GM23338 (cell line): Measurements from ENCODE around the gene MAP1B. TPM values are rescaled to one million over a fixed set of nuclear protein-coding genes. Genes with fewer than 3 reads are reported as not detected.

Experiments used
- ATAC-seq: fragments of 200-7000 bp; cut with Tn5 transposase; 3 replicates; pipeline ENCODE4 v1.9.1; 2020
- DNase-seq: peaks from one replicate; pipeline ENCODE4 v3.0.0-alpha.2; 2015; ENCODE audit warnings: low spot score
- H2AFZ ChIP-seq: fragments of 200-600 bp; sonication (generic); 2 replicates; pipeline ENCODE4 v1.8.0; 2016; ENCODE audit warnings: antibody characterized with exemption, mild to moderate bottlenecking, moderate library complexity
- H3F3A ChIP-seq: fragments of 200-600 bp; sonication (generic); replicated peaks from 2 replicates; pipeline ENCODE4 v1.8.0; 2017; ENCODE audit warnings: antibody characterized with exemption, mixed run types, low read depth
- H3K27ac ChIP-seq: fragments of 200-600 bp; sonication (generic); 2 replicates; pipeline ENCODE4 v1.6.1; 2016; ENCODE audit warnings: low read depth
- H3K27me3 ChIP-seq: fragments of 200-600 bp; sonication (generic); 2 replicates; pipeline ENCODE4 v1.8.0; 2016; ENCODE audit warnings: mild to moderate bottlenecking, mixed run types, moderate library complexity; ENCODE audit not compliant: insufficient read depth
- H3K36me3 ChIP-seq: fragments of 200-600 bp; sonication (generic); 2 replicates; pipeline ENCODE4 v1.8.0; 2016; ENCODE audit warnings: mild to moderate bottlenecking; ENCODE audit not compliant: insufficient read depth
- H3K4me1 ChIP-seq: fragments of 200-600 bp; sonication (generic); 2 replicates; pipeline ENCODE4 v1.8.0; 2016; ENCODE audit warnings: mild to moderate bottlenecking, moderate library complexity; ENCODE audit not compliant: insufficient read depth
- H3K4me2 ChIP-seq: fragments of 200-600 bp; sonication (generic); 2 replicates; pipeline ENCODE4 v1.7.1; 2017; ENCODE audit warnings: mixed run types
- H3K4me3 ChIP-seq: fragments of 200-600 bp; sonication (generic); 2 replicates; pipeline ENCODE4 v1.6.1; 2016; ENCODE audit warnings: mixed run types
- H3K79me2 ChIP-seq: fragments of 200-600 bp; sonication (generic); replicated peaks from 2 replicates; pipeline ENCODE4 v1.8.0; 2017; ENCODE audit warnings: mild to moderate bottlenecking; ENCODE audit not compliant: insufficient read depth
- H3K9me2 ChIP-seq: fragments of 200-600 bp; sonication (generic); 2 replicates; pipeline ENCODE4 v1.8.0; 2017; ENCODE audit not compliant: insufficient read depth
- H4K20me1 ChIP-seq: fragments of 200-600 bp; sonication (generic); replicated peaks from 2 replicates; pipeline ENCODE4 v1.8.0; 2017; ENCODE audit warnings: mild to moderate bottlenecking; ENCODE audit not compliant: insufficient read depth
- H3K27ac Mint-ChIP-seq: 2 replicates; pipeline ENCODE4 v1.8.0; 2020; ENCODE audit warnings: inconsistent platforms, mild to moderate bottlenecking, moderate library complexity, mixed read lengths
- H3K27me3 Mint-ChIP-seq: 3 replicates; pipeline ENCODE4 v1.8.0; 2022; ENCODE audit warnings: low read depth, mild to moderate bottlenecking, moderate library complexity, mixed read lengths, inconsistent platforms; ENCODE audit not compliant: insufficient read depth, poor library complexity
- H3K36me3 Mint-ChIP-seq: 3 replicates; pipeline ENCODE4 v1.8.0; 2021; ENCODE audit warnings: low read depth, mild to moderate bottlenecking, inconsistent platforms, moderate library complexity, mixed read lengths
- H3K4me1 Mint-ChIP-seq: 3 replicates; pipeline ENCODE4 v1.8.0; 2020; ENCODE audit warnings: mild to moderate bottlenecking, inconsistent platforms, mixed read lengths
- H3K4me3 Mint-ChIP-seq: 3 replicates; pipeline ENCODE4 v1.8.0; 2021; ENCODE audit warnings: moderate library complexity, mild to moderate bottlenecking, inconsistent platforms, mixed read lengths
- H3K9me3 Mint-ChIP-seq: 3 replicates; pipeline ENCODE4 v1.8.0; 2020; ENCODE audit warnings: moderate library complexity, mild to moderate bottlenecking, inconsistent platforms, mixed read lengths
- CREB1 ChIP-seq: fragments of 250-450 bp; sonication (Bioruptor Pico); IDR thresholded peaks from 2 replicates; pipeline ENCODE4 v1.5.0; 2020; ENCODE audit warnings: low read depth, mild to moderate bottlenecking, moderate library complexity
- EZH2 ChIP-seq: fragments of 200-600 bp; sonication (generic); IDR thresholded peaks from one replicate; pipeline ENCODE4 v1.8.0; 2017; ENCODE audit warnings: antibody characterized with exemption, mild to moderate bottlenecking, low read depth; ENCODE audit not compliant: unreplicated experiment
- EZH2phosphoT487 ChIP-seq: fragments of 200-600 bp; sonication (generic); IDR thresholded peaks from one replicate; pipeline ENCODE4 v1.8.1; 2018; ENCODE audit warnings: antibody characterized with exemption; ENCODE audit not compliant: unreplicated experiment
- JUNB ChIP-seq: IDR thresholded peaks from one replicate; pipeline ENCODE4 v1.6.1; 2016; ENCODE audit warnings: antibody characterized with exemption; ENCODE audit not compliant: unreplicated experiment
- NANOG ChIP-seq: IDR thresholded peaks from 2 replicates; pipeline ENCODE4 v1.6.1; 2016; ENCODE audit warnings: antibody characterized with exemption, borderline replicate concordance
- POLR2AphosphoS5 ChIP-seq: IDR thresholded peaks from 2 replicates; pipeline ENCODE4 v1.6.1; 2016; ENCODE audit warnings: antibody characterized with exemption, low read depth
- STAT1 ChIP-seq: IDR thresholded peaks from one replicate; pipeline ENCODE4 v1.6.1; 2016; ENCODE audit warnings: antibody characterized with exemption; ENCODE audit not compliant: unreplicated experiment
- ZNF114 ChIP-seq: fragments of 250-450 bp; sonication (Bioruptor Pico); IDR thresholded peaks from 2 replicates; pipeline ENCODE4 v1.5.0; 2020; ENCODE audit warnings: mild to moderate bottlenecking, moderate library complexity
- ZNF331 ChIP-seq: fragments of 250-450 bp; sonication (Bioruptor Pico); IDR thresholded peaks from 2 replicates; pipeline ENCODE4 v1.5.0; 2020; ENCODE audit warnings: low read depth, mild to moderate bottlenecking, moderate library complexity
- ZNF462 ChIP-seq: fragments of 250-450 bp; sonication (Bioruptor Pico); IDR thresholded peaks from 2 replicates; pipeline ENCODE4 v1.5.0; 2020; ENCODE audit warnings: mild to moderate bottlenecking, moderate library complexity
- polyA plus RNA-seq: library from polyadenylated mRNA; unstranded; fragments of >200 nt; fragmentation: Nextera tagmentation; extraction: Ambion mirVana; gene quantifications from 2 replicates; pipeline ENCODE4 v1.2.1, GENCODE V29; 2016
- total RNA-seq: library from RNA; depleted of rRNA; stranded (reverse); fragments of >200 nt; shearing (Covaris generic); gene quantifications from 2 replicates; pipeline ENCODE4 v1.2.3, GENCODE V29; 2014
- TF ChIP-seq, protein P1 (sequence below), 2 experiments: fragments of 200-600 bp in 1 of 2; sonication (generic) in 1 of 2; conservative IDR thresholded peaks; 2 replicates each; pipeline versions ENCODE4 v1.5.1 to v1.6.1; 2016 to 2017; ENCODE audit warnings: antibody characterized with exemption in 2 of 2, low read depth in 2 of 2, mild to moderate bottlenecking in 2 of 2, moderate library complexity in 1 of 2
- TF ChIP-seq, protein P2 (sequence below): IDR thresholded peaks from one replicate; pipeline ENCODE4 v1.6.1; 2018; ENCODE audit warnings: antibody characterized with exemption; ENCODE audit not compliant: unreplicated experiment

Gene MAP1B
- total and polyA plus RNA-seq, 2 experiments from 2014 or later, result 148 to 263 TPM

GRCh38 chr5:72133212-72133990 is 26.1 kb downstream of the MAP1B start:
- ATAC-seq (peak; percentile 58), DNase-seq (no peak)
- Histone ChIP-seq H3K9me2 (no peaks in the 10 kb centered on the region), H3K27ac (no peak overlapping the region), H3K4me2 (no peak overlapping the region), H3K79me2 (peaks cover 51% of the 10 kb centered on the region), H3F3A (no peaks in the 10 kb centered on the region), H3K27me3 (no peaks in the 10 kb centered on the region), H3K4me1 (peaks cover 20% of the 10 kb centered on the region; the same call in 1 of the 2 replicates), H4K20me1 (no peaks in the 10 kb centered on the region; the same call in 1 of the 2 replicates), H2AFZ (no peak overlapping the region), H3K36me3 (no peaks in the 10 kb centered on the region; the same call in 1 of the 2 replicates), H3K4me3 (no peak overlapping the region)
- Mint-ChIP-seq H3K4me3 (no peak overlapping the region), H3K27me3 (peaks cover 1% of the 10 kb centered on the region), H3K36me3 (peaks cover 6% of the 10 kb centered on the region), H3K4me1 (peaks cover 32% of the 10 kb centered on the region), H3K27ac (peak overlapping the region; percentile 76), H3K9me3 (no peaks in the 10 kb centered on the region)
- TF ChIP-seq, protein P1, sequence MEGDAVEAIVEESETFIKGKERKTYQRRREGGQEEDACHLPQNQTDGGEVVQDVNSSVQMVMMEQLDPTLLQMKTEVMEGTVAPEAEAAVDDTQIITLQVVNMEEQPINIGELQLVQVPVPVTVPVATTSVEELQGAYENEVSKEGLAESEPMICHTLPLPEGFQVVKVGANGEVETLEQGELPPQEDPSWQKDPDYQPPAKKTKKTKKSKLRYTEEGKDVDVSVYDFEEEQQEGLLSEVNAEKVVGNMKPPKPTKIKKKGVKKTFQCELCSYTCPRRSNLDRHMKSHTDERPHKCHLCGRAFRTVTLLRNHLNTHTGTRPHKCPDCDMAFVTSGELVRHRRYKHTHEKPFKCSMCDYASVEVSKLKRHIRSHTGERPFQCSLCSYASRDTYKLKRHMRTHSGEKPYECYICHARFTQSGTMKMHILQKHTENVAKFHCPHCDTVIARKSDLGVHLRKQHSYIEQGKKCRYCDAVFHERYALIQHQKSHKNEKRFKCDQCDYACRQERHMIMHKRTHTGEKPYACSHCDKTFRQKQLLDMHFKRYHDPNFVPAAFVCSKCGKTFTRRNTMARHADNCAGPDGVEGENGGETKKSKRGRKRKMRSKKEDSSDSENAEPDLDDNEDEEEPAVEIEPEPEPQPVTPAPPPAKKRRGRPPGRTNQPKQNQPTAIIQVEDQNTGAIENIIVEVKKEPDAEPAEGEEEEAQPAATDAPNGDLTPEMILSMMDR (conservative IDR thresholded peaks at IDR 0.05; ENCODE audit: low read depth in 2 of 2), result no peak
- TF ChIP-seq POLR2AphosphoS5 (no peak), EZH2phosphoT487 (no peak), ZNF331 (CRISPR knock-in tag) (no peak), ZNF462 (no peak), JUNB (no peak), NANOG (no peak), CREB1 (no peak), STAT1 (no peak), EZH2 (no peak), ZNF114 (no peak)
- TF ChIP-seq, protein P2, sequence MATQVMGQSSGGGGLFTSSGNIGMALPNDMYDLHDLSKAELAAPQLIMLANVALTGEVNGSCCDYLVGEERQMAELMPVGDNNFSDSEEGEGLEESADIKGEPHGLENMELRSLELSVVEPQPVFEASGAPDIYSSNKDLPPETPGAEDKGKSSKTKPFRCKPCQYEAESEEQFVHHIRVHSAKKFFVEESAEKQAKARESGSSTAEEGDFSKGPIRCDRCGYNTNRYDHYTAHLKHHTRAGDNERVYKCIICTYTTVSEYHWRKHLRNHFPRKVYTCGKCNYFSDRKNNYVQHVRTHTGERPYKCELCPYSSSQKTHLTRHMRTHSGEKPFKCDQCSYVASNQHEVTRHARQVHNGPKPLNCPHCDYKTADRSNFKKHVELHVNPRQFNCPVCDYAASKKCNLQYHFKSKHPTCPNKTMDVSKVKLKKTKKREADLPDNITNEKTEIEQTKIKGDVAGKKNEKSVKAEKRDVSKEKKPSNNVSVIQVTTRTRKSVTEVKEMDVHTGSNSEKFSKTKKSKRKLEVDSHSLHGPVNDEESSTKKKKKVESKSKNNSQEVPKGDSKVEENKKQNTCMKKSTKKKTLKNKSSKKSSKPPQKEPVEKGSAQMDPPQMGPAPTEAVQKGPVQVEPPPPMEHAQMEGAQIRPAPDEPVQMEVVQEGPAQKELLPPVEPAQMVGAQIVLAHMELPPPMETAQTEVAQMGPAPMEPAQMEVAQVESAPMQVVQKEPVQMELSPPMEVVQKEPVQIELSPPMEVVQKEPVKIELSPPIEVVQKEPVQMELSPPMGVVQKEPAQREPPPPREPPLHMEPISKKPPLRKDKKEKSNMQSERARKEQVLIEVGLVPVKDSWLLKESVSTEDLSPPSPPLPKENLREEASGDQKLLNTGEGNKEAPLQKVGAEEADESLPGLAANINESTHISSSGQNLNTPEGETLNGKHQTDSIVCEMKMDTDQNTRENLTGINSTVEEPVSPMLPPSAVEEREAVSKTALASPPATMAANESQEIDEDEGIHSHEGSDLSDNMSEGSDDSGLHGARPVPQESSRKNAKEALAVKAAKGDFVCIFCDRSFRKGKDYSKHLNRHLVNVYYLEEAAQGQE, result no peak
